Measurements from ENCODE around the gene PDZD8.
A peak's percentile ranks its signal among the peaks of the same experiment; 100 is the strongest.

Gene PDZD8

DNA sequence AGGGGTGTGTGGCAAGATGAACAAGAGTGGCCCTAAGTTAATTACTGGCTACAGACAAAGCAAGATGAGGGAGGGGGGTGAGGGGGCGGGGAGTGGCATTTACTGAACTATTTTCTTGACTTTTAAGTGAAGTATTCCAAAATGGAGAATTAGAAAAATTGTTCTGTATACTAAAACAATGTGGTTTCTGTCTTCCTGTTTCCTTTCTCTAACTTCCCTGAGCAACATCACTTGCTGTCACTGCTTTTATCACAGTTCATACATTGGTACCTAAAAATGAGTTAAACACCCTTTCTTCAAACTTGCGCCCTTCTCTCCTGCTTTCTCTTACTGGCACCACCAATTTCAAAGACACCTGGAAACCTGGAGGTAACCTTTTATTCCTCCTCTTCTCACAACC is 21.6 kb downstream of the PDZD8 start:
- ChIA-PET CTCF (interaction anchor here (1.2 to 1.5 kb wide), 4 partner anchors 10 to 32 kb away, joined by 3 read pairs; no protein-coding TSS in a partner anchor), POLR2A (no interaction called here)
- DNase-seq (ENCODE audit: extremely low spot score) = no peak
- TF ChIP-seq, protein P1, sequence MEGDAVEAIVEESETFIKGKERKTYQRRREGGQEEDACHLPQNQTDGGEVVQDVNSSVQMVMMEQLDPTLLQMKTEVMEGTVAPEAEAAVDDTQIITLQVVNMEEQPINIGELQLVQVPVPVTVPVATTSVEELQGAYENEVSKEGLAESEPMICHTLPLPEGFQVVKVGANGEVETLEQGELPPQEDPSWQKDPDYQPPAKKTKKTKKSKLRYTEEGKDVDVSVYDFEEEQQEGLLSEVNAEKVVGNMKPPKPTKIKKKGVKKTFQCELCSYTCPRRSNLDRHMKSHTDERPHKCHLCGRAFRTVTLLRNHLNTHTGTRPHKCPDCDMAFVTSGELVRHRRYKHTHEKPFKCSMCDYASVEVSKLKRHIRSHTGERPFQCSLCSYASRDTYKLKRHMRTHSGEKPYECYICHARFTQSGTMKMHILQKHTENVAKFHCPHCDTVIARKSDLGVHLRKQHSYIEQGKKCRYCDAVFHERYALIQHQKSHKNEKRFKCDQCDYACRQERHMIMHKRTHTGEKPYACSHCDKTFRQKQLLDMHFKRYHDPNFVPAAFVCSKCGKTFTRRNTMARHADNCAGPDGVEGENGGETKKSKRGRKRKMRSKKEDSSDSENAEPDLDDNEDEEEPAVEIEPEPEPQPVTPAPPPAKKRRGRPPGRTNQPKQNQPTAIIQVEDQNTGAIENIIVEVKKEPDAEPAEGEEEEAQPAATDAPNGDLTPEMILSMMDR (IDR thresholded peaks at IDR 0.05; ENCODE audit: control extremely low read depth, extremely low read depth, low read depth, missing control alignments) = no peak

DNA sequence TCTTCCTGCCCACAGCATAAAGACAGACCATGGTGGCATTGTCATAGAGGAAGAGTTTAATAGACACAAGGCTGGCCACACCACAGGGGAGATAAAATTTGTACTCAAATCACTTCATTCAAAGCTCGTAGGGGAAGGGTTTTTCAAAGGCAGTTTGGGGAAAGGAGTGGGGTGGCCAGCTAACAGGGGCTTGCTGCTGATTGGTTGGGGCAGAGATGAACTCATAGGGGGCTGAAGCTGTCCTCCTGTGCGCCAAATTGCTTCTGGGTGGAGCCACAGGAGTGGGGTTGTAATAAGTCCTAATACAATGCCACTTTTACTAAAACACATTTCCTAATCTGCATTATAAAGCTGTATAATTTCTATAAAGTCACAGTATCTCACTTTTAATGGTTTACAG is 22.5 kb downstream of the PDZD8 start:
- DNase-seq (ENCODE audit: extremely low spot score) = no peak
- POLR2A ChIA-PET = no interaction called here
- TF ChIP-seq, protein P1 (IDR thresholded peaks at IDR 0.05; ENCODE audit: control extremely low read depth, extremely low read depth, low read depth, missing control alignments) = no peak
- CTCF ChIA-PET = interaction anchor here (0.7 to 1.3 kb wide), 4 partner anchors 9 to 178 kb away, joined by 3 read pairs; no protein-coding TSS in a partner anchor

DNA sequence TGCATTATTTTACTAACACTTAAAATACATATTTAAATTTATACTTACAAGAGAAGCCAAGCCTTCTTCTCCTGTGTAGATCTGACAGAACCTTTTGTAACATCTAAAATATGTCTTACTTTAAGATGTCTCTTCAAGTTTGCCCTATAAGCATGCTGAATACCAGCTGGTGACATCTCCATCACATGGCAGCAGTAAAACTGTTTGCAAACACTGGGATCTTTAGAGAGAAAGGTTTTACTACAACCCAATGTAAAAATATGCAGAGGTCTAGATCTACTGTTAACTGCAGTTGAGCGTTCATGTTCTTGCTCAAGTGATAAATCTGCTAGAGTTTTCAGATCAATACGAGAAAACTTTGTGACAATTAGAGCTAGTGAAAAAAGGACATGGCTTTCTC is 23.2 kb downstream of the PDZD8 start:
- CTCF ChIA-PET = interaction anchor here (1.0 to 1.5 kb wide), 5 partner anchors 8 to 177 kb away, joined by 3 read pairs; no protein-coding TSS in a partner anchor
- DNase-seq (ENCODE audit: extremely low spot score) = no peak
- TF ChIP-seq, protein P1 (IDR thresholded peaks at IDR 0.05; ENCODE audit: control extremely low read depth, extremely low read depth, low read depth, missing control alignments) = no peak
- POLR2A ChIA-PET = no interaction called here

DNA sequence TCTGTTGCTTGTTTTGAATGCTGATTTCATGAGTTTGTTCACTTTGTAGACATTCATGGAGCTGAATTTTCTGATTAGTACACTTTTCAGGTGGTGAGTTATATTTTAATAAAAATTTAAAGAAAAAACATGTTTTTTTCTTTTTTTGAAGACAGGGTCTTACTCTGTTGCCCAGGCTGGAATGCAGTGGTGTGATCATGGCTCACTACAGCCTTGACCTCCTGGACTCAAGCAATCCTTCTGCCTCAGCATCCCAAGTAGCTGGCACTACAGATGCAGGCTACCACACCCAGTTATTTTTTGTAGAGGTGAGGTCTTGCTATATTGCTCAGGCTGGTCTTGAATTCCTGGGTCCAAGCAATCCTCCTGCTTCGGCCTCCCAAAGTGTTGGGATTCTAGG is 23.7 kb downstream of the PDZD8 start:
- no peak for DNase-seq (ENCODE audit: extremely low spot score)
- ChIA-PET POLR2A (no interaction called here), CTCF (interaction anchor here (1.0 to 1.5 kb wide), 4 partner anchors 8 to 177 kb away, joined by 3 read pairs; no protein-coding TSS in a partner anchor)
- TF ChIP-seq, protein P1 (IDR thresholded peaks at IDR 0.05; ENCODE audit: control extremely low read depth, extremely low read depth, low read depth, missing control alignments) = no peak

DNA sequence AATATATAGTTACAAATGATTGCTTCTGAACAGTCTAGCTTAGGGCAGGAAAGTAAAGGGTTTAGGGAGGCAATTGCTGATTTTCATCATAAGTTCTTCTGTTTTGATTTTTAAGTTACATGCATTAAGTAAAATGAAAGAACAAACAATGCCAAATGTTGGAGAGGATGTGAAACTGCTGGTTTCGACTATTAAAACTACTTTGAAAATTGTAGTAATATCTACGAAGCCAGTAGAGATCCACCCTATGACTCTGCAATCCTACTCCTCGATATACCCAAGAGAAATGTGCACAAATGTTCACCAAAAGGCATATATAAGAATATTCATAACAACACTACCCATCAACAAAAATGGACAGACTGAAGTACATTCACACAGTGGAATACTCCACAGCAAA is 24.3 kb downstream of the PDZD8 start:
- CTCF ChIA-PET = interaction anchor here (1.4 to 1.5 kb wide), 2 partner anchors 9 to 15 kb away, joined by 3 read pairs; no protein-coding TSS in a partner anchor
- TF ChIP-seq, protein P1 (IDR thresholded peaks at IDR 0.05; ENCODE audit: control extremely low read depth, extremely low read depth, low read depth, missing control alignments) = no peak
- DNase-seq (ENCODE audit: extremely low spot score) = peak; percentile 14
- POLR2A ChIA-PET = no interaction called here

DNA sequence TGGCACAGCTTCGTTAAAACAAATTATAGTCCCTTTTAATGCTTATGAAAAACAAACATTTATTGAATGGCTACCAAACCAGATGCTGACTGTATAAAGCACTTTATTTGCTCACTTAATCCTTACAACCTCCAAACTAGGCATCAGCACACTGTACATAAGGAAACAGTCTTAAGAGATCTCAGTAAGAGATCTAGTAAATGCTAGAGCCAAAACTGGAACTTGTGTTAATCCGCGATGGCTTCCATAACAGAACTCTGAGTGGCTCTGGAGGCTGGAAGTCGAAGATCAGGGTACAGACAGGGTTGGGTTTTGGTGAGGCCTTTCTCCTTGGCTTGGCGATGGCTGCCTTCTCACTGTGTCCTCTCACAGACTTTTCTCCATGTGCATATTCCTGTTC is 27.0 kb downstream of the PDZD8 start:
- ChIA-PET CTCF (interaction anchor here (1.4 to 1.7 kb wide), 5 partner anchors 9 to 131 kb away, joined by 3 to 5 read pairs (median 4); no protein-coding TSS in a partner anchor), POLR2A (no interaction called here)
- DNase-seq (ENCODE audit: extremely low spot score) = no peak
- TF ChIP-seq, protein P1 (IDR thresholded peaks at IDR 0.05; ENCODE audit: control extremely low read depth, extremely low read depth, low read depth, missing control alignments) = no peak
